Fibroblast of mammary gland (primary cell): ENCODE data around the gene ABCG1.

Experiments used
- DNase-seq: peaks from one replicate; pipeline ENCODE4 v3.0.0-alpha.2; 2010; ENCODE audit warnings: low read depth
- H3K4me3 ChIP-seq: 2 replicates; pipeline ENCODE4 v1.5.1; 2011; ENCODE audit warnings: low read depth, mild to moderate bottlenecking, low read length, moderate library complexity; ENCODE audit not compliant: control insufficient read depth
- CTCF ChIP-seq: conservative IDR thresholded peaks from 2 replicates; pipeline ENCODE4 v1.5.1; 2011; ENCODE audit warnings: low read depth, low read length, inconsistent platforms; ENCODE audit not compliant: control insufficient read depth, insufficient read depth

The ABCG1 gene

GRCh38 chr21:42319376-42319775 lies 100.4 kb downstream of the ABCG1 start:
- TF ChIP-seq CTCF: no peak
- H3K4me3 ChIP-seq: no peak overlapping the region

DNA sequence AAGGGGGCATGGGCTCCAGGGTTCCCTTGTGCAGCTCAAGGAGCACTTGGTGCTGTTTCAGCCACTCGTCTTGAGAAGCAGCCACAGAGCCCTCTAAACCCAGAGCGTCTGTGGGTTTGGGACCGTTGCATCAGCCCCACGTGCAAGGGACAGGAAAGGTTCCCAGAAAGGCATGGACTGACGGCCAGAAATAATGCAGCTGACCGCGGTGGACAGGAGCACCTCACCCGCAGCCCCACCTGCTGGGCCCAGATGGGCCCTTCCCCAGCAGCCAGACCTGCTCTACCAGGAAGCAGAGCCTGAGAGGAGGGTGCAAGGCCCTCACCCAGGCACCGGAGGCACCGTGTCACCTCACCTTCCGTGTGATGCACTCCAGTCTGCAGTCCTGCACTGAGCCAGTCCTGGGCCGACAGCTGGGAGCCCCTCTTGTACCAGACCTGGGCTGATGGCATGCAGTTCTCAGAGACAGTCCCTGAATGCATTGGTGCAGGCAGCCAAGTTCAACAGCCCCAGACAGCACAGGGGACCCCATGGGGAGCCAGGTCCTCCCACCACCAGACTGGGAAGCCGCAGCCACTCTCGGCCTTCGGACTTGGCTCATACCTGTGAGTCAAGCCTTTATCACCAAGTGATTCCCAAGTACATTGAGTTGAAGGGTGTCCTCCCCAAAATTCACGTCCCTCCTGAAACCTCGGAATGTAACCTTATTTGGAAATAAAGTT lies 101.1 kb downstream of the ABCG1 start:
- TF ChIP-seq CTCF: no peak
- H3K4me3 ChIP-seq: no peak overlapping the region
- no peak for DNase-seq

More at GRCh38 chr21:42319376-42319775, 100.4 kb downstream of the ABCG1 start:
- no peak for DNase-seq

GRCh38 chr21:42320791-42321190 lies 101.9 kb downstream of the ABCG1 start:
- no peak for TF ChIP-seq CTCF
- H3K4me3 ChIP-seq: no peak overlapping the region
- no peak for DNase-seq

DNA sequence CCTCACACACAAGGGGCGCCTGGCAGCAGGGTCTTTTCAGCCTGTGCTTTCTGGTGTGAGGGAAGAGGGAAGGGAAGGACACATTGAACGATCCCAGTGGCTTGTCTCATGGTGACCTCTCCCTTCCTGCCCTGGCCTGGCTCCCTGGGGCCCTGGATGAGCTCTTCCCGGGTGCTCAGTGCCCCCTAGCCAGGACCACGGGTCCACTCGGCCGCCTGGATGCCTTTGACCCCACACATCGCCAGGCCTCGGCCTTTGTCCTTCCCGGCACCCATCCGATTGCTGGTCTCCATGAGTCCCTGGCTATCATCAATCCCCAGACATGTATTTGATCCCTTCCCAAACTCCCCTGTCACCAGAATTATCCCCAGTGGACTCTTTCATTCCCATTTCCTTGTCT lies 102.3 kb downstream of the ABCG1 start:
- H3K4me3 ChIP-seq: no peak overlapping the region
- DNase-seq: no peak
- TF ChIP-seq CTCF: no peak

DNA sequence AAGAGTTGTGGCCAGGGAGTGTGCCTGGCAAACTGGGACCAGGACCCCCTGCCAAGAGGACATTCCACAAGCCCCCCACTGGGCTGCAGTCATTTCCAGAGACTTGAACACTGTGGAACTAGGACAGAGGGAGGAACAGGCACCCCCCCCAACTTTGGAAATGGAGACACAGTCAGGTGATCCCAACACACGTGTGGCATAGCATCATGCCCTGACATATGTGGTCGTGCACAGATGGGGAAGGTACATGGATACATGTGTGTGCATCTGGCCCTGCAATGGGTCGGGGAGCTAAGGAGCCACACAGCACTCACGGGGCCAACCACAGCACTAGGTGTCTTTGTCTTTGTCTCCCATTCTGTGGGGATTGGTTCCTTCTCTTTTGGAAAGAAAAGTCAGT lies 102.9 kb downstream of the ABCG1 start:
- no peak for DNase-seq
- no peak for TF ChIP-seq CTCF

DNA sequence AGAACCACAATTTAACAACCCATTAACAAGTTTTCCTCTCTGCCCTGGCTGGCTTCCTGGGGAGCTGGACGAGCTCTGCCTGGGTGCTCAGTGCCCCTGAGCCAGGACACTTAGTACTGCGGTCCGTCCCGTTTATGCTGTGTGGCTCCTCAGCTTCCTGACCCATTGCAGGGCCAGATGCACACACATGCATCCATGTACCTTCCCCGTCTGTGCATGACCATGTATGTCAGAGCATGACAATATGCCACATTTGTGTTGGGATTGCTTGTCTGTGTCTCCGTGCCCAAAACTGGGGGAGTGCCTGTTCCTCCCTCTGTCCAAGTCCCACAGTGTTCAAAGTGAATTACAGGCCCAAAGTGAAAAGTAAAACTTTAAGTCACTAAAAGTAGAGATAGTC lies 106.0 kb downstream of the ABCG1 start:
- H3K4me3 ChIP-seq: no peak overlapping the region
- no peak for DNase-seq
- no peak for TF ChIP-seq CTCF

More for the DNA sequence above, 102.9 kb downstream of the ABCG1 start:
- no peak overlapping the region for H3K4me3 ChIP-seq
